HG03469 (cell line): Measurements from ENCODE around the gene BTBD19.
A peak's percentile ranks its signal among the peaks of the same experiment; 100 is the strongest.
"Not testable (repeated sequence)": the region's sequence is repeated elsewhere in the genome, so short reads cannot be mapped to it uniquely, and the experiment has no call there.

Experiments used
- ATAC-seq: cut with Tn5 transposase; IDR thresholded peaks from one replicate; pipeline ENCODE4 v1.9.1; 2021; ENCODE audit warnings: mild to moderate bottlenecking, moderate library complexity, moderate number of reproducible peaks; ENCODE audit not compliant: unreplicated experiment

The BTBD19 gene

GRCh38 chr1:44808938-44809917 lies 905 bp downstream of the BTBD19 start:
- ATAC-seq, result no peak

DNA sequence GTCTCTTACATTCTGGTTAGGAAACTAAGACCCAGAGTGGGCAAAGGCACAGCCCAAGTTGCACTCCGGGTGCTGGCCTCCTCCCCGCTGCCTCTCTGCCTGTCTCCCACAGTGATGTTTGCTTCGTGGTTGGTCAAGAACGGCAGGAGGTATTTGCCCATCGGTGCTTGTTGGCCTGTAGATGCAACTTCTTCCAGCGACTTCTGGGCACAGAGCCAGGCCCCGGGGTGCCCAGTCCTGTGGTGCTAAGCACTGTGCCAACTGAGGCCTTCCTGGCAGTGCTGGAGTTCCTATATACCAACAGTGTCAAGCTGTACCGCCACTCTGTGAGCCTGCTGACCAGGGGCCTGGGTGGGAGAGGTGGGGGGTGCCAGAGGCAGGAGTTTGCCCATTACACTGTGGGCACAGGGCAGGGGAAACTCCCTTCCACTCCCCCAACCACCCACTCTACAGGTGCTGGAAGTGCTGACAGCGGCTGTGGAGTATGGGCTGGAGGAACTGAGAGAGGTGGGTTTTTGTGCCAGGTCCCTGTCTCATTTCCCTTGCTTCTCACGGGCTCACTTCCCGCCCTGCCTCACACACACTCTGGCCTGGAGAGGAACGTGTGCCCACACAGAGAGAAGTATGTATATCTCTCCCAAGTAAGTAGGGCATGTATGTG lies 1.9 kb downstream of the BTBD19 start:
- no peak for ATAC-seq

- ATAC-seq, result not testable (repeated sequence)
Measured at GRCh38 chr1:44810762-44811105, 2.4 kb downstream of the BTBD19 start.

DNA sequence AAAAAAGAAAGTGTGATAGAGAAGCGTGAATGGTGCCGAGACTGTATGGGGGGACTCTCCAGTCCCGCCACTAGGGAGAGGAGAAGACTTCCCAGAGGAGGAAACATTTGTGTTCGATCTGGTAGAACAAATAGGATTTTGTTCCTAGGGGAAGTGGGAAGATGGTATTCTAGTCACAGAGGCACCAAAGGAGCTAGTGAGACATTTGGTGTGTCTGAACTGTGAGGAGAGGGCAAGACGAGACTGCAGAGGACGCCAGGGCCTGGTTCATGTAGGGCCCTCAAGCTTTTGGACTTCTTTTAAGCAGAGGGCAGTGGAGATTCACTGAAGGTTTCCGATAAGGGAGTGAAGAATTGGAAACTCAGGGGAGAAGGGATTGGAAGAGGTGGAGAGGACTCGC lies 2.9 kb downstream of the BTBD19 start:
- no peak for ATAC-seq

DNA sequence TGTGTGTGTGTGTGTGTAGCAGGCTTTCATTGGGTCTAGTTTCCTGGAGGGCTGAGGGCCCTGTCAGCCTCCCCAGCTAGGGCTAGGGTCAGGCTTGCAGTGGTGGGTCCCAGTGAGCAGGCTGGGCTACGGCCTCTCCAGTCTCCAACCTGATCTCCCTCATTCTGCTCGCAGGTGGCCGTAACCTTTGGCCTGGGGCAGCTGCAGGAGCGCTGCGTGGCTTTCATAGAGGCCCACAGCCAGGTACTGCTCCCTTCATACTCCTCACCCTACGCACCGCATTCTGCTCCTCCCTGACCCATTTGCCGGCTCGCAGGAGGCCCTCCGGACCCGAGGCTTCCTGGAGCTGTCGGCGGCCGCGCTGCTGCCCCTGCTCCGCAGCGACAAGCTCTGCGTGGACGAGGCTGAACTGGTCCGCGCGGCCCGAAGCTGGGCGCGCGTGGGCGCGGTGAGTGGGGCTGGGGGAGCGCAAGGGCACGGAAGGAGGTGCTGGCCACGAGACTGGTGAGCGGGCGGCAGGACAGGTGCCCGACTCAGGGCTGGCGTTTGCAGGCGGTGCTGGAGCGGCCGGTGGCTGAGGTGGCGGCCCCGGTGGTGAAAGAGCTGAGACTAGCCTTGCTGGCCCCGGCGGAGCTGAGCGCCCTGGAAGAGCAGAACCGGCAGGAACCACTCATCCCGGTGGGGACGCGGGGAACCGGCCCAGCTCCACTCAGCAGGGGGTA lies 4.7 kb downstream of the BTBD19 start:
- ATAC-seq, result no peak

- ATAC-seq, result not testable (repeated sequence)
Measured at GRCh38 chr1:44815926-44816325, 7.6 kb downstream of the BTBD19 start.

DNA sequence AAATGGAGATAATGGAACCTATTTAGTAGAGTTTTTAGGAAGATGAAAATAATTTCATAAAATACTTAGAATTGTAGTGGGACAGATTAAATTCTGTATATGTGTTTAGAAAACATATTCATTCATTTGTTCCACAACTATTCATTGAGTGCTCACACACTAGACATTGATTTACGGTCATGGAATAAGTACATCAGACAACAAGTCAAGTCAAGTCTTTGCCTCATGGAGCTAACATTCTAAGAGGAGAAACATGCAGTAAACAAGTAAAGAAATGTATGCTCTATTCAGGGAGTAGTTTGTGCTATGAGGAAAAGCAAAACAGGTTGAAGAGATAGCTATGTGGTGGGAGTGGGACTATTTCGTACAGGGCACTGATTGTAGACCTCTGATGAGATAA lies 9.0 kb downstream of the BTBD19 start:
- ATAC-seq, result no peak

GRCh38 chr1:44817771-44818495 lies 9.6 kb downstream of the BTBD19 start:
- no peak for ATAC-seq

- ATAC-seq, result peak; percentile 5
Measured at GRCh38 chr1:44819196-44819607, 10.9 kb downstream of the BTBD19 start.

- ATAC-seq, result peak; percentile 45
Measured at GRCh38 chr1:44819608-44820327, 11.4 kb downstream of the BTBD19 start.

DNA sequence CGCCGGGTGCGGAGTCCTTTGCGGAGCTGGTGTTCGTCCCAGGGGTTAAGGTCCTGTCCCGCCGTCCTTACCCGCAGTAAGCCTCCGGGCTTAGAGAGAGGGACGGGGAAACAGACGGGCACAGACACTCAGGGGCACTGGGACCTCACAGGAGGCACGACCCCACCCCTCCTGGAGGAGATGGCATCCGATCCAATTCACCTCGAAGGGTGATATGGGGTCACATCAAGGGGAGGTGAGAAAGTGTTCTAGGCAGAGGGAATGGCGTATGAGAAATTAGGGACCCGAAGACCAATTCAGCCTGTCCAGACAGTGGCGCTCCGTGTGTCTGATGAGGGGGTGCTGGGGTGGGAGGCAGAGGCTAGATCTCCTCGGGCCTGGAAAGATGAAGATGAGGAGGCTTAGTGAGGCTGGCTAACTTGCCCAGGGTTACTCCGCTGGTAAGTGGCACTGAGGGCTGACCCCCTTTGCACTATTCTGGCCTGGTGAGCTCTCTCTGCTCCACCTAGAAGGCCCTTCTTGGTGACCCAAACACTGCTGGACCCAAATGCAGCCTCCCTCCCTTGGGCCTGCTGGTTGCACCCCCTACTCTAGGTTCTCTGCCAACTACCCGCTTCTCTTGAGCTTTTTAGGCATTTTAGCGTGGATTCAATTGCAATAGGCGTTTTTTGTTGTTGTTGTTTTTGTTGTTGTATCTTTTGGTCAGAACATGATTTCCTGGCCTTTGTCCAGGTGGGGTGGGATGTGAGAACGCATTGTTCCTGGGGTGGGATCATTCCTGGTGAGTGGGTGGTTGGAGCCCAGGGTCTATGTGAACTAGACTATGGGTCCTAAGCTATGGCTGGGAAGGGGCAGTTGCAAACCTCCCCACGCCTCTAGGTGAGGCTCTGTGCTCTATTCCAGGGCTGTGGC lies 12.3 kb downstream of the BTBD19 start:
- no peak for ATAC-seq

DNA sequence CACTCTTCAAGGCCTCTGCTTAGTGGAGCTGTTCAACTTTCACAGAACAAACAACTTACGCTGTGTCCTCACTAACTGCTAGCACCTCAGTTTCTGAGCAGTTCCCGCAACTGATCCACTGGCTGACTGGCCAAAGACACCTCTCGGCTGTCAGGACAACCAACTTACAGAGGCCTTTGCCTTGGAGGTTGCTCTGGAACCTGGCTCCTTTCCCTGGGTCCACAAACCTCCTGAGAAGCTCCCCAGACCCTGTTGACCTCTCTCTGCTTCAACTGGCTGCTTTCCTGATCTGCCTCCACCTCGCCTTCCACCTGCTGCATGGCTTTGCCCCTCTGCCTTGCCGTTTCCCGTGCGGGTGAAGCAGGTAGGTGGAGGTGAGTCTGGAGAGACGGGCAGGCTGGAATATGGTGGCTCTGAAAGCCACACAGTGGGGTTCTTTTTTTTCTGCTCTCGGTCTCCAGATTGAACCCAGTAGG lies 13.0 kb downstream of the BTBD19 start:
- no peak for ATAC-seq

DNA sequence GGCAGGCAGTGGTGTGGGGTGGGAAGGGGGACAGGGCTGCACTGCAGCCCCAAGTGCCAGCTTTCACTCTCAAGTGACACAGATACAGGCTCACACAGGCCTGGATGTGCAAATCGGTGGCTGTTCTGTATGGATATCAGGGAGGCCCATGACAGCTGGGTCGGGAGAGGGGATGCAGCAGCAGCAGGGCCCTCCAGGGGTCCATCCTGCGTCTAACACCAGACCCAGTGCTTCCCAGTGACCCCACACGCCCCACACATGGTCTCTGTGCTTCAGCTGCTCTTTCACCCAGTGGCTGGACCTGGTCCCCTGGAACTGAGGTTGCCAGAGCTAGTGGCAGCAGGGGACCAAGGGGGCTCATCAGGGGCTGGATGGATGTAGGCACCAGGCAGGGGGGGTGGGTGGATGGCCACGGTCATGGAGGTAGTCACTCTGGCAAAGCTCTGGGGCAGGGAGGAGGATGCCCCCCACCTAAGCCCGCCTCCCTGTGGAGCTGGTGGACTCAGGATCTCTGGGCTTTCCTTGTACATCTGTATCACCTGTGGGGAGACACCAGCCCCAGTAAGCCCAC lies 13.9 kb downstream of the BTBD19 start:
- no peak for ATAC-seq

DNA sequence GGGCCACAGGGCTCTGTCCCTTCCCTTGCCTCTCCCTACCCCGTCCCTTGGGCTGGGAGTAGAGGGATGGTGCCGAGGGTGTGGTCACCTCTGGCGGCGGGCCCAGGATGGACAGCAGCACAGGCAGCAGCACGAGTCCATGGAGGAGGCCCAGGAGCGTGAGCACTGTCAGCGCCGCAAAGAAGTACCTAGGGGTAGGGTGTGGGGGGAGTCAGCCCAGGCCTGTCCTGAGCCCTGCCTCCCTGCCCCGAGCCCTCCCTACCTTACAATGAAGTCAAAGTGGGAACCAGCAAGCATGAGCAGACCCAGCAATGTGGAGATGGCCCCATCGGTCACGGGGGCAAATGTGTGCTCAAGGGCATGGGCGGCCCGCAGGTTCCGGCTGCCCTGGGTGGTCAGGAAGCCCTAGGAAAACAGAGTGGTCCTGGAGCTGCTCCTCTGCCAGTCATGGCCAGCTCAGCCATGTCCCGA lies 14.7 kb downstream of the BTBD19 start:
- ATAC-seq, result no peak

- ATAC-seq, result not testable (repeated sequence)
Measured at GRCh38 chr1:44824392-44824791, 16.1 kb downstream of the BTBD19 start.

DNA sequence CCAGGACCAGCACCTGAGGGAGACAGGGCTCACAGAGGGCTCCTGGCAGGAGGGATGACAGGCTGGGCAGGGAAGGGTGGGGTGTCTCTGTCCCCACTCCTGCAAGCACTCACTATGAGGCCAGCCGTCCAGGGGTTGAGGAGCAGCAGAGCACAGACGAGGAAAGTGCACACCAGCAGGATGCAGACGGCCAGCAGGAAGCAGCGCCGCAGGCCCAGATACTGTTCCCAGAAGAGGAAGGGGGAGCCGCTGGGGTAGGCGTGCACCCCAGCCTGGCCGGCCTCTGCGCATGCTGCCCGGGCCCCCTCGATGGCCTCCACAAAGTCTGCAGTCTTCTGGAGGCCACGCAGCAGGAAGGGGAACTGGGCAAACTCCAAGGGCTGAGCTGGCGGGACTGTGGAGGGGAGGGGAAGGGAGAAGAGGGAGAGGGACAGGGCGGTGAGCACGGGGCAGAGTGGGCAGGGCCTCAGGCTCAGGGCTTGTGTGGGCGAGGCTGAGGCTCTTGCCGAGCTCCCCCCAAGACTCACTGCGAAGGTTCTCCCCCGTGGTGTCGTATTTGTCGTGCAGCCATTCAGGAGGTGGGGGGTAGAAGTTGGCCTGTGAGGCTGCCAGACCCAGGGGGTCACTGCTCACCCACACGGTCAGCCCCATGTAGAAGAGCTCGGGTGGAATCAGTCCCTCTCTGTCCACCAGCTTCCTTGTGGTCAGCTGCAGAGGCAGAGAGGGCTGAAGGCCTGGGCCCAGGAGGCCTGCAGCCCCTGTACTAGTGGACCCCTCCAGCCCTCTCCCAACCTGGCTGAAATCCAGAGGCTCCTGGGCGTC lies 18.3 kb downstream of the BTBD19 start:
- ATAC-seq, result no peak

DNA sequence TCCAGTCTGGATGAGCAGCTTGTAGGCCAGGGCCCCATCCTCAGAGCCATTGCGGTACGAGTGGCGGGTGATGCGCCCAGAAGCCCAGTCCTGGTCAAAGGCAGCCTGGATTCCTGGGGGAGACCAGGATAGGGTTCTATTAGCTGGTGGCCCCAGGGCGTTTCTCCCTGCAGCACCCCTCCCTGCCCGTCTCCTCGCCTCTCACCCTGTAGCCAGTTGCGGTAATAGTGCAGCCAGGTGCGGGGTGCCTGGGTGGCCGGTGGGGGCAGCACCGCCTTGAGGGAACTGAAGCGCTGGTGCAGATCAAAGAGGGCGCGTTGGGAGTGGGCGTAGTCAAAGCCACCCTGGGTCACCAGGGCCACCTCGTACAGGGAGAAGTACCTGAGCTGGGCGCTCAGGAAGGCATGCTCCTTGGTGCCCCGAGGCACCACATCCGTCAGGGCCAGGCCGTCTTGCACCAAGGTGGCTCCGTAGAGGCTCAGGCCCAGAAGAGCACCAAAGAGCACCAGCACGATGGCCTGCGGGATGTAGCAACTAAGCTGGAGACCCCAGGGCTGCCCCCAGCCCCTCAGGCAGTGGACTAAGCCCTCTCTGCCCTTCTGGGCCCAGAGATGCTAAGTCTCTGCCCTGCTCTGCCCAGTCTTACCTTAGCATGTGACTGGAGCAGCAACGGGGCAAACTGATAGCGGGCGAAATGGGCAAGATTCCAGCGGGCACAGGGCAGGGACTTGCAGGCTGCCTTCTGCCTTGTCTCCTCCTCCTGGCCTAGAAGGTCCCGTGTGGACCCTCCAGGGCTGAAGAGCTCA lies 19.1 kb downstream of the BTBD19 start:
- ATAC-seq, result no peak
